GM18861 (cell line): ENCODE results near the gene P2RX7.
"Not testable (repeated sequence)": the region's sequence is repeated elsewhere in the genome, so short reads cannot be mapped to it uniquely, and the experiment has no call there.

Source experiments
- ATAC-seq: cut with Tn5 transposase; IDR thresholded peaks from one replicate; pipeline ENCODE4 v1.9.1; 2021; ENCODE audit not compliant: unreplicated experiment

P2RX7 gene

DNA sequence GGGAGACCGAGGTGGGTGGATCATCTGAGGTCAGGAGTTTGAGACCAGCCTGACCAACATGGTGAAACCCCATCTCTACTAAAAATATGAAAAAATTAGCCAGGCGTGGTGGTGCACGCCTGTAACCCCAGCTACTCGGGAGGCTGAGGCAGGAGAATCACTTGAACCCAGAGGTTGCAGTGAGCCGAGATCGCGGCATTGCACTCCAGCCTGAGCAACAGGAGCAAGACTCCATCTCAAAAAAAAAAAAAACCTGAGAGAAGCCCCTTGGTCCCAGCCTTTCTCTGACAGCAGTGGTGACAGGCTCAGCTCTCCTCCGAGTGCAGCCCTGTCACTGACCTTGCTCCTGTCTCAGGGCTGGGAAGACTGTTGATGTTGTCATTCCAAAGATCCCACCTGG is 94.2 kb downstream of the P2RX7 start:
- not testable (repeated sequence) for ATAC-seq

DNA sequence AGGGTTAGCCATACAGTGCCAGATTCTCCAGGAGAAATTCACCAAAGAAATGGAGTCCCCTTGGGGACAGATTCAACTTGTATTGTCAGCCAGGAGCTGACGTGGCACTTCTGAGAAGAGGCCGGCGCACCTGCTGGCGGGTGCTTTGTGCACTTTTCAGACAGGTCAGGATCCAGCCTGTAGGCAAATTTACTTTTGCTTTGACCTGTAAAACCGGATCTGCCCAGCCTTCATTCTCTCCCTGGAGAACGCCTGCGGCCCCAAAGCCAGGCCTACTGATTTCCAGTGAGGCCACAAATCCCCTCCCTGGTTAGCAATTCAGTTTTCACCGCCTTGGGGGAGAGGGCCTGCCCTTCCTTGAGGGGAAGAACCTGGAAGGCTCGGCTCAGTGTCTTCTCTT is 94.6 kb downstream of the P2RX7 start:
- peak; percentile 78 for ATAC-seq

DNA sequence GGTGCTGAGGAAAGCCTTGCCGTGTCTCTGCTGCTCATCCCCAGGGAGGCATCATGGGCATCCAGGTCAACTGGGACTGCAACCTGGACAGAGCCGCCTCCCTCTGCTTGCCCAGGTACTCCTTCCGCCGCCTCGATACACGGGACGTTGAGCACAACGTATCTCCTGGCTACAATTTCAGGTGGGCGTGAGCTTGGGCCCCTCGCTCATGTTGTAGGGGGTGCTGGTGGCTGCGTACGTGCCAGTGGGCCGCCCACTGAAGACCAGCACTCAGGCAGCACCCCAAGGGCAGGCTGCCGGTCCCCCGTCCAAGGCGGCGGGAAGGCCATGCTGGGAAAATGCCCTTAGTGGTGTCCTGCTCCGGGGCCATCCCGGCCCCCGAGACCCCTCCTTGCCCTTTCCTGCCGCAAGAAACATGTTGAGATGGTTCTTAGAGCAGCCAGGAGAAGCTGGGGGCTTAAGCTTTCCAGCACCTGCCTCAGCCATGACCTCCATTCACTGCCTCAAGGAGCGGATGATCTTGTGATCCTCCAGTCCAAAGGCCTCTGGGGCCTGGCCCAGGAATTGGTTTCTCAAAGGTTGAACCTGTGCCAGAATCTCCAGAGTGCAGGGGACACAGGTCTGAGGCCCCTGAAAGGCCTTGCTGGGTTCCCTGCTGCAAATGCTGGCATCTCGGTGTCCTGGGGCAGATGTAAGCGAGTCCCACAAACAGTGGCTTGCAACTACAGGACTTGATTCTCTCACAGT is 96.4 kb downstream of the P2RX7 start:
- no peak for ATAC-seq

DNA sequence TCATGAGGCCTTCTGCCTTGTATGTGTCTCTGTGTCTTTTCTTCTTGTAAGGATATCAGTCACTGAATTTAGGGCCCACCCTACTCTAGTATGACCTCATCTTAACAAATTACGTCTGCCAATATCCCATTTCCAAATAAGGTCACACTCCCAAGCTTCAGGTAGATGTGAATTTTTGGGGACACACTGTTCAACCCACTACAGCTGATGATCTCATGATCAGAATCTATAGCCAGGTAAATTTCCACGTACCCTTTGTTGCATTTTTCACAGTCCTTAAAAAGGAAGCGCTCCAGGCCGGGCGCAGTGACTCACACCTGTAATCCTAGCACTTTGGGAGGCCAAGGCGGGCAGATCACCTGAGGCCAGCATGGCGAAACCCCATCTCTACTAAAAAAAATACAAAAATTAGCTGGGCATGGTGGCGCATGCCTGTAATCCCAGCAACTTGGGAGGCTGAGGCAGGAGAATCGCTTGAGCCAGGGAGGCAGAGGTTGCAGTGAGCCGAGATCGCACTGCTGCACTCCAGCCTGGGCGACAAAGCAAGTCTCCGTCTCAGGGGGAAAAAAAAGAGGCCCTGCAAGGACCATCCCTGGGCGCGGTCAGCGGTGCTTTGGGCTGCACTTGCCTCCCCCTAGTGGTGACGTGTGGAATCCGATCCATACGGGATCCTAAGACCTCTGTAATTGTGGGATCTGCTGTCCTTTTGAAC is 97.3 kb downstream of the P2RX7 start:
- not testable (repeated sequence) for ATAC-seq

DNA sequence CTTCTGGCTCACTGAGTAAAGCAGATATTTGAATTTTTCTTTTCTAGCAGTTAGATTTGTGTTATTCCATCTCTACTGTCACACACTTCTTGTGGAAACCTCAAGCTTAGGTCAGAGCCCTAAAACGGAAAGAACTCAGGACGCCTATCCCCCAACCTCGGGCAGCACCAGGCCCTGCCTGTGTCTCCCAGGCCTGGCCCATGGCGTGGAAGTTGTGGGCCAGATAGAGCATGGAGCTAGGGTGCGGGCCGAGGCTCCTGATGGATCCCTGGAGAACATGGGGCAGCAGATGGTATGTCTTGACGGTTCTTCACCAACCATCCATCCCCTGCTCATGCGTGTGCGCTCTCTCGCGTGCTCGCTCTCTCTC is 97.8 kb downstream of the P2RX7 start:
- no peak for ATAC-seq

DNA sequence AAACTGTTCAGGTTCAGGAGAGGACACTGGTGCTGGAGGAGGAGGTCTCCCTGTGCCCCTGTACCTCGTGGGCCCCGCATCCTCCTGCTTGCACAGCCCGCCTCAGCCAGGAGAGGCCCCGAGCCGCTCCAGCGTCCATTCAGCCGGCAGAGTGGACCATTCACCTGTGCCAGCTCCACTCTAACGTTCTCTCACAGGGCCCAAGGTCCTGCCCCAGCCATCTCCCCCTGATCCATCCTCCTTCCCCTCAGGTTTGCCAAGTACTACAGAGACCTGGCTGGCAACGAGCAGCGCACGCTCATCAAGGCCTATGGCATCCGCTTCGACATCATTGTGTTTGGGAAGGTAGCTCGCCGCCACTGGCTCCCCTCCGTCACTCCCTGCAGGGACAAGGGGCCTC is 99.5 kb downstream of the P2RX7 start:
- no peak for ATAC-seq

DNA sequence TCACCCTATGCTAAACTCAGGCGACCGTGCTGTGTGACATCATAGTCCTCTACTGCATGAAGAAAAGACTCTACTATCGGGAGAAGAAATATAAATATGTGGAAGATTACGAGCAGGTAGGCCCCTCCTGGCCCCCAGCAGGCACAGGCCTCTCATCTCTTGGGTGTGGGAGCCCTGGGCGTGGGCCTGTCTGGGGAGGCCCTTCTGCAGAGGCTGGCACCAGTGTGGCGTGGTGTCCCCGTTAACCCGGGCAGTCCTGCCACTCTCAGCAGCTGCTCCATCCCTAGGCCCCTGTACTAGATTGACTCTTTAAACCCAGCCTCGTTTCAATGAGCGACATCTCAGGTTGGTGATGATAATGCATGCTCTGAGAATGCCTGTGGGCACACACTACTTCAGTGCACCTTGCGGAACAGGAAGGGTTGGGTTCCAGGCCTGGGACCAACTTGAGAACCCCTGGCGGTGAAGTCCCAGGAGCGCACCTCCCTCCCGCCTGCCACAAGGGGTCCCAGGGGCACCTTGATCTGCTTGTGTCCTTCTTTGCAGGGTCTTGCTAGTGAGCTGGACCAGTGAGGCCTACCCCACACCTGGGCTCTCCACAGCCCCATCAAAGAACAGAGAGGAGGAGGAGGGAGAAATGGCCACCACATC is 100.4 kb downstream of the P2RX7 start:
- no peak for ATAC-seq

DNA sequence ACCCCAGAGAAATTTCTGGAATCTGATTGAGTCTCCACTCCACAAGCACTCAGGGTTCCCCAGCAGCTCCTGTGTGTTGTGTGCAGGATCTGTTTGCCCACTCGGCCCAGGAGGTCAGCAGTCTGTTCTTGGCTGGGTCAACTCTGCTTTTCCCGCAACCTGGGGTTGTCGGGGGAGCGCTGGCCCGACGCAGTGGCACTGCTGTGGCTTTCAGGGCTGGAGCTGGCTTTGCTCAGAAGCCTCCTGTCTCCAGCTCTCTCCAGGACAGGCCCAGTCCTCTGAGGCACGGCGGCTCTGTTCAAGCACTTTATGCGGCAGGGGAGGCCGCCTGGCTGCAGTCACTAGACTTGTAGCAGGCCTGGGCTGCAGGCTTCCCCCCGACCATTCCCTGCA is 100.9 kb downstream of the P2RX7 start:
- ATAC-seq = no peak

DNA sequence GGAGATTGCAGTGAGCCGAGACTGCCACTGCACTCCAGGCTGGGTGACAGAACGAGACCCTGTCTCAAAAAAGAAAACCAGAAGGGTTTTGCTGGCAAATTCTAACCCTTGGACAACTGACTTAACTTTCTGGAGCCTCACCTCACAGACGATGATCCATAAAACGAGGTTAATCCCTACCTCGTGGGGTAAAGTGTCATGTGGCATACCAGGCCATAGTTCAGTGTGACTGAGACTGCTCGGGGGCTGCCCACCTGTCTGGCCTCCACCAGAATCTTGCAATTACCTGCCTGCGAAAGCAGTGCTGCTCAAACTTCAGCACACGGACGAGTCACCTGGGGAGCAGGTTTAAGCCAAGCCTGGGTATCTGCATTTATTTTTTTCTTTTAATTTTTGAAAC is 104.1 kb downstream of the P2RX7 start:
- ATAC-seq = no peak

DNA sequence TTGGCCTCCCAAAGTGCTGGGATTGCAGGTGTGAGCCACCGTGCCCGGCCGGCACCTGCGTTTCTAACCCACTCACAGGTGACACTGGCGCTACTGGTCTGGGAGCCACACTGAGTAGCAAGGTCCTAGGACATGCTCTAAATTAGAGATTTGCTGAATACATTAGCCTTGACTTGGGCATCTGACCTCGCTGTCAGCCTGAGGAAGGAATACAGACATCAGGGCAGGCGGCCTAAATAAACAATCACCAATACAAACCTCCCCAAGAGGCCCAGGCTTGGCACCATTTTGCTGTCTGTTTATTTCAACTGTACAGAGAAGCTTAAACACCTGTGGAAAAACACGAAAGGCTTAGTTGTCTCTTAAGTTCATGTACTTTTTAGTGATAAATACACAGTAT is 104.7 kb downstream of the P2RX7 start:
- no peak for ATAC-seq
